ENCODE results near the gene CPT1B. TPM values are rescaled to one million over a fixed set of nuclear protein-coding genes. Genes with fewer than 3 reads are reported as not detected.

CPT1B gene
- total and polyA plus RNA-seq, 10 of the 15 experiments (the other 5 are each of a cell fraction or from before 2014, with no cell fraction given): 3.5 to 54.0 (median 21.7) TPM

DNA sequence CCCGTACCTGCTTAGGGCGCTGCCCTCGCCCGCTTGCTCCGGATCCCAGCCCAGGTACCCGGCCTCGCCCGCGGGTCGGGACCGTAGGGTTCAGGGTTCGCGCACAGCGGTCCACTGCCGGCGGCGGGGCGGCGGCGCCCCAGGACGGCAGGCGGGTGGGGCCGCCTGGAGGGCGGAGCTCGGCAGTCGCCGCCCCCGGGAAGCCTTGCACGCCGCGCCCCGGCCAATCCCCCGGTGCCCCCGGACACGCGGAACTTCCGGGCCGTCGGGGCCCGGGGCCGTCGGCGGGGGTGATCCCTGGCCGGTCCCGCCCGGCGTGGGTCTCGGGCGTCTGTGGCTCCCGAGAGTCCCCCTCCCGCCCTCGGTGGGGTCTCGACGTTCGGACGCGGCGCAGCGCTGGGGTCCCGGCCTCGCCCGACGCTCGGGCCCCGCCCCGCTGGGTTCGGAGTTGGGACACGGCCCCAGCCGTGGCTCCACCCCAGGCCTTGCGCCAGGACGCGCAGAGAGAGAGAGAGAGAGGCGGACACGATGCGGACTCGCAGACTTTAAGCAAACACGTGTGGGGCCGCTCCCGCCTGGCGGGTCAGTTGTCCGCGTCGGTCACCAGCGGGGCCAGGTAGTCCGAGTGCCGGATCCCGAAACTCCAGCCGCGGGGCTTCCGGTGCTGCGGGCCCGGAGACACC, 48.2 kb downstream of the CPT1B start, which contains the start of gene TYMP (continued):
- TF ChIP-seq, protein P1, sequence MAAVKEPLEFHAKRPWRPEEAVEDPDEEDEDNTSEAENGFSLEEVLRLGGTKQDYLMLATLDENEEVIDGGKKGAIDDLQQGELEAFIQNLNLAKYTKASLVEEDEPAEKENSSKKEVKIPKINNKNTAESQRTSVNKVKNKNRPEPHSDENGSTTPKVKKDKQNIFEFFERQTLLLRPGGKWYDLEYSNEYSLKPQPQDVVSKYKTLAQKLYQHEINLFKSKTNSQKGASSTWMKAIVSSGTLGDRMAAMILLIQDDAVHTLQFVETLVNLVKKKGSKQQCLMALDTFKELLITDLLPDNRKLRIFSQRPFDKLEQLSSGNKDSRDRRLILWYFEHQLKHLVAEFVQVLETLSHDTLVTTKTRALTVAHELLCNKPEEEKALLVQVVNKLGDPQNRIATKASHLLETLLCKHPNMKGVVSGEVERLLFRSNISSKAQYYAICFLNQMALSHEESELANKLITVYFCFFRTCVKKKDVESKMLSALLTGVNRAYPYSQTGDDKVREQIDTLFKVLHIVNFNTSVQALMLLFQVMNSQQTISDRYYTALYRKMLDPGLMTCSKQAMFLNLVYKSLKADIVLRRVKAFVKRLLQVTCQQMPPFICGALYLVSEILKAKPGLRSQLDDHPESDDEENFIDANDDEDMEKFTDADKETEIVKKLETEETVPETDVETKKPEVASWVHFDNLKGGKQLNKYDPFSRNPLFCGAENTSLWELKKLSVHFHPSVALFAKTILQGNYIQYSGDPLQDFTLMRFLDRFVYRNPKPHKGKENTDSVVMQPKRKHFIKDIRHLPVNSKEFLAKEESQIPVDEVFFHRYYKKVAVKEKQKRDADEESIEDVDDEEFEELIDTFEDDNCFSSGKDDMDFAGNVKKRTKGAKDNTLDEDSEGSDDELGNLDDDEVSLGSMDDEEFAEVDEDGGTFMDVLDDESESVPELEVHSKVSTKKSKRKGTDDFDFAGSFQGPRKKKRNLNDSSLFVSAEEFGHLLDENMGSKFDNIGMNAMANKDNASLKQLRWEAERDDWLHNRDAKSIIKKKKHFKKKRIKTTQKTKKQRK (IDR thresholded peaks at IDR 0.05; ENCODE audit: low read depth, low read length): no peak
- TF ChIP-seq BRCA1 (IDR thresholded peaks at IDR 0.05; ENCODE audit: low read depth, low read length): no peak
- TF ChIP-seq, protein P2, sequence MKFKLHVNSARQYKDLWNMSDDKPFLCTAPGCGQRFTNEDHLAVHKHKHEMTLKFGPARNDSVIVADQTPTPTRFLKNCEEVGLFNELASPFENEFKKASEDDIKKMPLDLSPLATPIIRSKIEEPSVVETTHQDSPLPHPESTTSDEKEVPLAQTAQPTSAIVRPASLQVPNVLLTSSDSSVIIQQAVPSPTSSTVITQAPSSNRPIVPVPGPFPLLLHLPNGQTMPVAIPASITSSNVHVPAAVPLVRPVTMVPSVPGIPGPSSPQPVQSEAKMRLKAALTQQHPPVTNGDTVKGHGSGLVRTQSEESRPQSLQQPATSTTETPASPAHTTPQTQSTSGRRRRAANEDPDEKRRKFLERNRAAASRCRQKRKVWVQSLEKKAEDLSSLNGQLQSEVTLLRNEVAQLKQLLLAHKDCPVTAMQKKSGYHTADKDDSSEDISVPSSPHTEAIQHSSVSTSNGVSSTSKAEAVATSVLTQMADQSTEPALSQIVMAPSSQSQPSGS (IDR thresholded peaks at IDR 0.05; ENCODE audit: low read length): no peak
- TF ChIP-seq, protein P3, sequence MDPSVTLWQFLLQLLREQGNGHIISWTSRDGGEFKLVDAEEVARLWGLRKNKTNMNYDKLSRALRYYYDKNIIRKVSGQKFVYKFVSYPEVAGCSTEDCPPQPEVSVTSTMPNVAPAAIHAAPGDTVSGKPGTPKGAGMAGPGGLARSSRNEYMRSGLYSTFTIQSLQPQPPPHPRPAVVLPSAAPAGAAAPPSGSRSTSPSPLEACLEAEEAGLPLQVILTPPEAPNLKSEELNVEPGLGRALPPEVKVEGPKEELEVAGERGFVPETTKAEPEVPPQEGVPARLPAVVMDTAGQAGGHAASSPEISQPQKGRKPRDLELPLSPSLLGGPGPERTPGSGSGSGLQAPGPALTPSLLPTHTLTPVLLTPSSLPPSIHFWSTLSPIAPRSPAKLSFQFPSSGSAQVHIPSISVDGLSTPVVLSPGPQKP (IDR thresholded peaks at IDR 0.05; ENCODE audit: low read depth, low read length): no peak
- no peak for TF ChIP-seq ZSCAN29 (IDR thresholded peaks at IDR 0.05)
- no peak for TF ChIP-seq HDAC2 (IDR thresholded peaks at IDR 0.05)
- no peak for TF ChIP-seq POLR2A (IDR thresholded peaks at IDR 0.05; ENCODE audit: low read depth, low read length)
- no peak for TF ChIP-seq ATF7 (IDR thresholded peaks at IDR 0.05; ENCODE audit: low read depth)
- TF ChIP-seq NBN (IDR thresholded peaks at IDR 0.05): no peak
